ENCODE data around the gene IGFALS.

Gene IGFALS

DNA sequence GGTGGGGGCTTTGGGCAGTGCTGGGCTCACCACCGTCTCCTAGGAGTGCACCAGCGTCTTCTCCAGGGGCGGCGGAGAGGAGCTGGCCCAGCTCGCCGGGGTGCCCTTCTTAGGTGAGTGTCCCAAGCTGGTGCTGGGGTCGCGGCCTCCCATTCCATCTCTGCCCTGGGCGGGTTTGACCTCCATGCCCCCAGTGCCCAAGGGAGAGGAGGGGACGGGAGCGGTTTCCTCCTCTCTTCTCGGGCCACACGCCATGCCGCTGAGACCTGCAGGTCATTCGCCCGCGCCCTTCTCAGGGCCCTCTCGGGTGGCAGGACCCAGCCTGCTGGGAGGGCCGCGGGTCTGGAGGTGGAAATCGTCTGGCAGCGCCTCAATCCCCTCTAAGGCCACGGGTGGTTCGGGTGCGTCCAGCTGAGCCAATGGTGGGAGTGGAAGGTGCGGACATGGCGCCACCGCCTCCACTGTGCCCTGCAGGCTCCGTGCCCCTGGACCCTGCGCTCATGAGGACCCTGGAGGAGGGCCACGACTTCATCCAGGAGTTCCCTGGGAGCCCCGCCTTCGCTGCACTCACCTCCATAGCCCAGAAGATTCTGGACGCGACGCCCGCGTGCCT, 5.3 kb downstream of the IGFALS start:
- DNase-seq, result no peak

DNA sequence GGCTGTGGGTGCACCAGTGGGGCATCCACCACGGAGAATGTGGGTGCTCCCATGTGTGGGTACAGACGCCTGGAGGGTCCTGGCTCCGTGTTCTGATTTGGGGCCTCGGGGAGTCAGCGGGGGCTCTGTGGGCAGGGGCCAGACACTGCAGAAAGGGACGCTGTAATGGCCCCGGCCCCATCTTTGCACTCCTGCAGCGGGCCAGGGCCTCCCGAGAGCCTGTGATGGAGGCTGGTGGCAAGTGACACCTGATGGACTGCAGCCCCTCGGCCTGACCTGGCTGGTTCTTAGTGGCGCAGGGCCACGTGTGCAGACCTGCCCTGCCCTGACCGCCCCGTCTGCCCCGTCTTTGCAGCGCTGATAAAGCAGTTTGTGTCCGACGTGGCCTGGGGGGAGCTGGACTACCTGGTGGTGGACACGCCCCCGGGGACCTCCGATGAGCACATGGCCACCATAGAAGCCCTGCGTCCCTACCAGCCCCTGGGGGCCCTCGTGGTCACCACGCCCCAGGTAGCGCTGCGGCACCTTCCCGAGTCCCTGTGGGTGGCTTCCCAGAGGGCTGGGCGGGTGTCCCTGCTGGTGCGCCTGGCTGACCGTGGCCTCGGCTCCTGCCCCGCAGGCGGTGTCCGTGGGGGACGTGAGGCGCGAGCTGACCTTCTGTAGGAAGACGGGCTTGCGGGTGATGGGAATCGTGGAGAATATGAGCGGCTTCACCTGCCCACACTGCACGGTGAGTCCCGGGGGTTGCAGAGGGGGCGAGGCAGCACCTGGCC, 6.0 kb downstream of the IGFALS start:
- DNase-seq, result no peak

DNA sequence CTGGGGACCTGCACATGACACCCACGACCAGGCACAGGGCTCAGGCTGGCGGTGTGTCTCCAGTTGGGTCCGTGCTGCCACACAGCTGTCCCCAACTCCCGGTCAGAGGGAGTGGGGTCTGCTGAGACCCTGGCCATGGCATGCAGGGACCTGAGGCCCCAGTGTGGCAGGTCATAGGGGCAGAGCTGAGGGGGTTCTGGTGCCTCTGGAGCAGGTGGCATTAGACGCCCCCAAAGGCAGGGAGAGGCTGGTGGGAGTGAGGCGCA, 6.5 kb downstream of the IGFALS start:
- no peak for DNase-seq

DNA sequence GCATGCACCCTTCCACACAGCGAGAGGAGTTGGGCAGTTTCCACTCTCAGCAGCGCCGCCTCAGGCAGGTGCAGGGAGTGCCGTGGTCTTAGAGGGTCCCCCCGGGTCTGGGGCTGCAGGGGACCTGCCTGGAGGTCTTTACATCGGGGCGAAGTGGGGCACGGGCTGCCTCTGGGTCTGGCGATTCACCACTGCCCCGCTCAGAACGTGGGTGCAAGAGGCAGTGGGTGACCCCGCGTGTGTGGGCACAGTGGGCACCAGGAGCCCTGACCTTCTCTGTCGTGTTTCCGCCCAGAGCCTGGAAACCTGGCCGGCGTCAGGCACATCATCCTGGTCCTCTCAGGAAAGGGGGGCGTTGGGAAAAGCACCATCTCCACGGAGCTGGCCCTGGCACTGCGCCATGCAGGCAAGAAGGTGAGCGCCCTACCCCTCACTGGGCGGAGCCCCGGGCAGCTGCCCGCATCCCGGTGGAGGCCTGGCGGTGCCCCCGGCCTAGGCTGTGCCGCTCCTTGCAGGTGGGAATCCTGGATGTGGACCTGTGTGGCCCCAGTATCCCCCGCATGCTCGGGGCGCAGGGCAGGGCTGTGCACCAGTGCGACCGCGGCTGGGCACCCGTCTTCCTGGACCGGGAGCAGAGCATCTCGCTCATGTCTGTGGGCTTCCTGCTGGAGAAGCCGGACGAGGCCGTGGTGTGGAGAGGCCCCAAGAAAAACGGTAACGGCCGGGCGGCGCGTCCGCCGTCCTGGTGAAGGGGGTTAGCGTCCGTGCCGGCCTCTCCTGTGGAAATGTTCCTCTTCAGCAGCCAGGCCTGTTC, 7.1 kb downstream of the IGFALS start:
- DNase-seq, result no peak

DNA sequence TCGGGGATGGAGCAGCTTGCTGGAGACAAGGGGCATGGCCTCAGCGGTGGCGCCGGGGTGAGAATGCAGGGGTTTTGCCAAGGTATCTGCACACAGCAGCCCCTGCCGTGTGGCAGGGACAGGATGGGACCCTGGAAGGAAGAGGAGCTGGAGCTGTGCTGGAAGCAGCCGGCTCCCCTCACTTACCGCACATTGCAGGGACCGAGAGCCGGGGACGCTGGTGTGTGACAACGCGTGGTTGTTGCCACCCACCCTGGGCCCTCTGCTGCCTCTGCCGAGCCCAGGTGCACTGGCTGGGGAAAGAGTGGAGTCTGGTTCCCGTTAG, 7.7 kb downstream of the IGFALS start:
- no peak for DNase-seq

DNA sequence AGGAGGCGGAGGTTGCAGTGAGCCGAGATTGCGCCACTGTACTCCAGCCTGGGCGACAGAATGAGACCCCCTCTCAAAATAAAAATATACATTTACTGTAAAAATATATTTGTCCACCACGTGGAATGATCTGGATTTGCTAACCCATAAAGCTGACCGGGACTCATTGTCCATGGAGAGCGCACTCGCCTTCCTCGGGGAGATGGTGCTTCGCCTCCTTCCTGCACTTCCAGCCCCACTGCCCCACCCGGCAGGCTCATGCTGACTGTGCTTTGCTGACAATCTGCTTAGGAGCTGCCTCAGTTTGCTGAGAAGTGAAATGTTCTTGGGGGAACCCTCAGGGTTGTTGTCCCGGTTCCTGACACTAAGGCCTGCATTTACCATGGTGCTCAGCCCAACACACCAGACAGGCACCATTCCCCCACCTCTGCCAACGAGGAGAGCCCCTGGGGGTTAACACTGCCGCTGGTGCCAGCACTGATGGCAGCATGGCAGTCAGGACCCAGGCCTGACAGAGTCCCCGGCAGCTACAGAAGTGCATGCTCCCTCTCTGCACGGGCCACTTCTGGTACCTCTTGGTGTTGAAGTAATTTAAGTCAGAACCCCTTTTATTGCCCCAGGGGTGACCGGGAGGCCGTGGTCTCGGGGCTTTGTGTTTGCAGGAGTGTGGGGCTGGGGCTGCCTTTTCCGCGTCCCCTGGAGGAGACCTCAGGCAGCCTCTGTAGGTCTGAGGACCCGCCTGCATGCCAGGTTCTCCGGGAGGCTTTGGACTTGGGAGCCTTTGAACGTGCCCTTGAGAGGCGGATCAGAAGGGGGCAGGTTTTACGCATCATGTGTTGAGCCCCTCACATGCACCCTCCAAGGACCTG, 8.3 kb downstream of the IGFALS start:
- DNase-seq, result no peak

DNA sequence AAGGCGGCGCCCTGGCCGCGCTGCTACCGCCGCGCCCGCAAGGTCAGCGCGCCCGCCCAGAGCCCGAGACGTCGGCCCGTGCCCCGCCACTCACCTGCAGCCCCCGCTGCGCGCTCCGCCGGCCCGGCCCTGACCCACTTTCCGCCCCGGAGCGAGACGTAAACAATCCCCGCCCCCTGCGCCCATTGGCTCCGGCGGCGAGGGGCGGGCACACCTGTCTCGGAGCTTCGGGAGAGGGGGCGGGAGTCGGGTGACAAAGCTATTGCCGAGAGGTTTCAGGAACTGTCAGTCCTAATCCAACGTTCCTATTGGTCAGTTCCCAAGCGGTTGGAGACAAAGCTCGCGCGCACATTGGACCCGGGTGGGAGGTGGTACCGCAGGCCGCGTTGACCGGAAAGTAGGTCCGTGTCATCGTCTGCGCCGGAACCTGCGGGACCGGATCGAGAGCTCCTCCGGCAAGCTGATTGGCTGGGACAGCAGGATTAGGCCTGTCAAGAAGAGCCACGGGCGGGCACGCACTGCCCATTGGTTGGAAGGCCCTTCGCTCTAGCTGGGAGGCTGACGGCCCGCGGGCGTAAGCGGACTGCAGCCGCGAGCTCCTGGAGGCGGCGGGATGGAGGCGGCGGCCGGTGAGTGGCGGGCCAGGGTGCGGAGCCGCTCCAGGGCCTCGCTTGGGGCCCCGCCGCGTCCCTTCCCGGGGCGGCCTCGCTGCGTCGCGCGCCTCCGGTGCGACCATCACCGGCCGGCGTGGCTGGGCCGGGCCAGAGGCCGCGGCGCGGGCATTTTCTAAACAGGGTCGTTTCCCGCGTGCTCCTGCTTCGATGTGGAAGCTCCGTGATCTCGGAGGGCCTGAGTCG, 10.9 kb downstream of the IGFALS start, which contains the start of the genes NUBP2 and SPSB3:
TSS of gene NUBP2 (plus strand) at position 553 of the 857 bp plus-strand sequence. CDS start at position 614, 61 bp downstream.
TSS of gene SPSB3 (minus strand) at position 164 of the 857 bp plus-strand sequence. CDS start 1,088 bp downstream, outside the sequence.
- peak; percentile 97 for DNase-seq

DNA sequence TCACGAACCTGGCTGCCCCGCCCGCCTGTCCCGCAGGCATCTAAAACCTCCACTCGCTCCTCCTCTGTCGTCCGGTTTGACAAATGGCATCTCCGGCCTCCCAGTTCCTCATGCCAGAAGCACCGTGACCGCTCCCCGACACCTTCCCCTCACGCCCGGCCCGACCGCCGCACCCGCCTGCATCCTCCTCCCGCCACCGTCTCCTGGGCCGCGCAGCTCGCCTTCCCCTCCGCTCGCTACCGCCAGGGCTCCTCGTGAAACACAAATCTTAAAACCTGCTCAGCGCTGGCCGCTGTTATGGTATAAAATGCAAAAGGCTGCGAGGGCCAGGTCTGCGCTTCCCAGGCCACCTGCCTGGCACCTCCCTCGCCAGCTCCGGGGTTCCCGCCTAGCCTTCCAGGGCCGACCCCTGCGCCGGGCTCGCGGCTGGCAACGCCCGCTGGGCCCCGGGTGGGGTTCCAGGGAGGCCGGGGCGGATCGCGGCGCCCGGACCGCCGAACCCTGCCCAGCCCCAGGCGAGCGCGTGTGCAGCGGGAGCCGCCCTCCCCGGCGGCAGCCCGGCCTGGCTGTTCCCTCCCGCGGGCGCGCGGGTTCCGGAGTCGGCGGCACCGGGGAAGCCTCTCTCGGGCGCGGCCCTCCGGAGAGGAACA, 11.6 kb downstream of the IGFALS start:
- peak; percentile 26 for DNase-seq

DNA sequence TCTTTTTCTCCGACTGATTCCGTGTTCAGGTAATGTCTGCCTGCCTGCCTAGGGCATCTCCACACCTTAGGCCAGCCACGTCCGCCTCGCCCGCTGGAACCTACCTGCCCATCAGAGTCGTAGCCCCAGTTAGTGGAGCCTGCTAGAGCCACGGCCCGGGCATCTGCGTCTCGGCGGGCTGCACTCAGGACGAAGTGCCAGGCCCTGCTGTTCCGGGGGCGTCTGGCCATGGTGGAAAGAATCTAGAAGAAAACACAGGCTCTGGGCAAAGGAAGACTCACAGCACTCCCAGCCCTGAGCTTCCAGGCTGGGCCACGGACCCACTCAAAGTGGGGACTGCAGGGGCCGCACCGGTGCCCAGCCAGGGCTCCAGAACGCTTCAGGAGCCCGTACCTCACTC, 12.3 kb downstream of the IGFALS start:
- no peak for DNase-seq

DNA sequence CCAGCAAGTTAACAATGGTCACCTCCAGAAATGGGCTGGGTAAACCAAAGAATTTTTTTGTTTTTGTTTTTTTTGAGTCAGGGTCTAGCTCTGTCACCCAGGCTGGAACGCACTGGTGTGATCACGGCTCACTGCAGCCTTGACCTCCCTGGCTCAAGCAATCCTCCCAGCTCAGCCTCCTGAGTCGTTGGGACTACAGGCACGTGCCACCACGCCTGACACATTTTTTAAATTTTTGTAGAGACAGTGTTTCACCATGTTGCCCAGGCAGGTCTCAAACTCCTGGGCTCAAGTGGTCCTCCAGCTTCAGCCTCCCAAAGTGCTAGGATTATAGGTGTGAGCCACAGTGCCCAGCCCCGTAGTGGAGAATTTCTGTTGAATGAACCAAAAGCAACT, 12.8 kb downstream of the IGFALS start:
- DNase-seq, result no peak

DNA sequence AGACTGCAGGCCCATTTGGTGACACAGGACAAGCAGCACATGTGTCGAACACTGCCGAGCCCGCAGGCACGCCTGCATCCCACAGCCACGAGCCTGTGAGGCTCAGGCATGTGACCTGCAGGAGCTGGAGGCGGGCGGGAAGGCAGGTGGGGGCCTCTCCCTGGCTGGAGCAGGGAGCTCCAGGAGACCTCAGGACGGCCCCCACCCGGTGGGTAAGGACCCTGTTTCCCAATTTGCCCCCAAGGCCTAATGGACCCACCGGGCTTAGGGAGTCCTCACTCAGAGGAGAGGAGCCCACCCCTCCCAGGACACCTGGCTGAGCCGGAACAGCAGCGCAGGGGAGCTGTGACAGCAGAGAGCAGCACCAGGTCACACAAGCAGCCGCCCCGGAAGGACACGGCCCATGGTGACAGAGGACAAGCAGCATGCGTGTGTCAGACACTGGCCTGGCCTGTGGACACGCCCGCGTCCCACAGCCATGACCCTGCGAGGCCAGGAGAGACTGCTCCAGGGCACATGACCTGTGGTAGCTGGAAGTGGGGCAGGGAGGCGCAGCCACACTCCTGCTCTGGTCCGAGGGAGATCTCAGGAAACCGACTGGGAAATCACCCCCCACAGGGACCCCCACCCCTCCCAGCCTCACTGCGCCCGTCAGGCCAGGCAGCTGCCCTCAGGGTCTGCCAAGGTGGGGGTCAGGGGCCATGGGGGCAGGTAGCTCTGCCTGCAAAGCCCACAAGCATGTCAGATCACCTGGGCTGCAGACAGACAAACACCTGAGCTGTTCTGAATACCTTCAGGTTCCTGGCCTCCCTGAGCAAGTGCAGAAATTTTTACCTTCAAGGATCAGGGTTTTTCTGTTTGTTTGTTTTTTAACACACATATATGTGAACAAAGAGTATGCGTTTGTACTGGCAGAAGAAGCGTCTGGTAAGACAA, 13.5 kb downstream of the IGFALS start:
- no peak for DNase-seq

DNA sequence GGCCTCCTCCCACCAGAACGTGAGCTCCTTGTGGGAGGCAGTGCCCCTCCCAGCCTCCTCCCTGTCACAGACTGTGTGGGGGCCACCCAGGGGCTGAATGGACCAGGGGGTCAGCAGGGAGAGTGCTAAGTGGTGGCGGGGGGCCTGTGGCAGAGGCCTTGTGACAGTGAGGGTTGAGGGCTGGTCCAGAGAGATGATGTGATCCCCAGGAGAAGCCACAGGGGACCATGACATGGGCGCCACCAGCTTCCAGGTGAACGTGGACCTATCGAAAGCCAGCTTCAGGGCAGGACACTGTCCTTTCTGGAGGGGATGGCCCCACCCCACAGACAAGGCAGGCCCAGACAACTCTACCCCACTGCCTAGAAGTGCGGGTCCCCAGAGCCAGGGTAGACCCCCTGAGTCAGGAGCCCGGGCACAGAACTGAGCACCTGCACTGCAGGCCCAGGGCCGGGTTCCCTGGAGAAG, 14.2 kb downstream of the IGFALS start:
- no peak for DNase-seq

DNA sequence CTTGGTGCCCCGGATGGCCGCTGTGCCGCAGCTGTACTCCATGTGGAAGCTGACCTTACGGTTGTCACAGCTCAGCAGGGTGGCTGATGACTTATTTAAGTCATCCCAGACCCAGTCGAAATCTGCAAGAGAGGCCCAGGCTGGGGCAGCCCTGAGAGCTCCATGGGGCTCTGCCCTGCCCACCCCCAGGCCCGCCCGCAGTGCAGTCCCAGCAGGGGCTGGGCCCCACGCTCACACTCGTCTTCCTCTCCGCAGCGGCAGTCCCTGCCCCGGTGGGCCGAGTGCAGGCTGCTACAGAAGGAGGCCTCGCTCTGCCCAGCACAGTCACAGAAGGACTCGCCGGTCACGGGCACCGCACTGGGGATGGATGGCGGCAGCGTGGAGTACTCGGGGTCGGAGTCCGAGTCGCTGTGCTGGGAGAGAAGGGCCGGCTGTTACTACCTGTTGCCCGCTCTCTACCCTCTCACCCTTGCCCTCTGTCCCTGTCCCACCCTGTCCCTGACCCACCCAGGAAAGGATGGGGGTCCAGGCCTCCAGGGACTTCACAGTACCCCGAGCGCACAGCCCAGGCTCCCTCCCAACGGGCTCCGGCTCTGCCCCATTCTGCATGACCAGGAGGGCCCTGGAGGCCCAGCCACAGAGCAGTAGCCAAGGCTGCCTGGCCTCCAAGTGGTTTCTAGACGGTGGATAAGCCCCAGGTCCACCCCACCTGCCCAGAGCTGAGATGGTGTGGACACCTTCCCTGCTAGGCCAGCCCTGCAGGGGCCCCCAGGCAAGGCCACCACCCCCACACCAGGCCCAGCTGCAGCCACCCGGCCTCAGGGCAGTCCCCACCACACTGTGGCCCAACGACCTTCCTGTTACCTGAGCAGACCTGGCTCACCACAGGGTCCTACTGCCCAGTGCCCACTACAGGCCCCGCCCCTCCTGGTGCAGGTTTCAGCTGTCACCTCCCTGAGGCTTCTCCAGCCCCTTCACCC, 15.0 kb downstream of the IGFALS start:
- no peak for DNase-seq

DNA sequence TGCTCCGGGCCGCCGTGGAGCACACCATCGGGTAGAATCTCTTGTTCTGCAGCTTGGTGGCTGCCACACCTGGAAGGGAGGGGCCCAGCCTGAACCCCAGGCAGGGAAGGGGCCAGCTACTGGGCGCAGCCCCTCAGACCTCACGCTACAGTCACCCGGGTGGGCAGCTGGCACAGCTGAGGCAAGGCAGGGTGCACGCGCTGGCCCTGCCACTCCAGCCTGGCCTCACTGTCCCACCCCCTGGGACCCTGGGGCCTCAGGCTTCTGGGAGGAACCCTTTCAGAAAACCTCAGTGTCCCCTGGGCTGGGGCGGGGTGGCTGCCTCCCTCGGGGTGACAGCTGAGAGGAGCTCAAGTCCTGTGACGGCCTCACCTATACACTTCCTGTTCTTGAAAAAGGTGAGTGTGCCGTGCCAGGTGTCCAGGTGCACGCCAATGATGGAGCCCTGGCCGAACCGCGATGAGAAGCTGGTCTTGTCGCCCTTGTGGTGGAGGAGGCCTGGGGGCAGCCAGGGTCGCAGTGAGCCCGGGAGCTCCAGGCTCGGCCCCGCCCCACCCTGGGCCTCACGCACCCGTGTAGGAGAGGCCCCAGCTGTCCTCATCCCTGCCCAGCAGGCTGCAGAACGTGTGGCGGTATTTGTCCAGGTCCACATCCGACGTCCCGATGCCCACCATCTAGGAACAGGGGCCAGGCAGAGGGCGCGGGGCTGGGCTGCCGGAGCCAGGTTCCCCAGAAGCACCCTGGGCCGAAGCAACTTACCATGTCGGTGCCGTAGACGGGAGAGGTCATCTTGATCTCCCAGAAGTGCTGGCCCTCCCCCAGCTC, 15.9 kb downstream of the IGFALS start:
- DNase-seq, result no peak

DNA sequence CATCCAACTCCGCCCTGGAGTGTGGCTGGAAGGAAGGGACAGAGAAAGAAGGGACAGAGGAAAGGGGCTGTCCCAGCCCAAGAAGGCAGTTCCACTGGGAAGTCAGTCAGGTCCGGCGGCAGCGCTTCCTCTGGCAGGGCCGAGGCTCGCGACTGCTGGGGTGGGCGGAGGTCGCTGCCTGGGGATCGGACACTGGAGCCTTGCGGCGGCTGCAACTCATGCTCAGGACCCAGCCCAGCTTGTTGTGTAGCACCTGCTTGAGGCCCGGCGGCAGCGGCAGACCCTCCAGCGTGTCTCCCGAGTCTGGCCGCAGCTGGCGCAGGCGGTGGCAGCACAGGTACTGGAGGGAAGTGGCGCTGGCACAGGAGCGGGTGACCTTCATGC, 16.5 kb downstream of the IGFALS start:
- no peak for DNase-seq

DNA sequence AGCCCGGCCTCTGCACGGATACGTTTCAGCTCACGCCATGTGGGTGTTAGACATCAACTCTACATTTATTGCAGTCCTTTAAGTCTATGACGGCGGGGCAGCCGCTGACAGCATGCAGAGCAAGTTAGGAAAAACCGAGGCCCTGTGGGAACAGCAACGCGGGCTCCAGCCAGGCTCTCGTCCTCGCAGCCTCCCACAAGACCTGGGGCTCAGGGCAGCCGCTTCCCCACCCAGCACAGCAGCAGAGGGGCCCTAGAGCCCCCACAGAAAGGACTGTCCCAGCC, 16.9 kb downstream of the IGFALS start:
- no peak for DNase-seq

DNA sequence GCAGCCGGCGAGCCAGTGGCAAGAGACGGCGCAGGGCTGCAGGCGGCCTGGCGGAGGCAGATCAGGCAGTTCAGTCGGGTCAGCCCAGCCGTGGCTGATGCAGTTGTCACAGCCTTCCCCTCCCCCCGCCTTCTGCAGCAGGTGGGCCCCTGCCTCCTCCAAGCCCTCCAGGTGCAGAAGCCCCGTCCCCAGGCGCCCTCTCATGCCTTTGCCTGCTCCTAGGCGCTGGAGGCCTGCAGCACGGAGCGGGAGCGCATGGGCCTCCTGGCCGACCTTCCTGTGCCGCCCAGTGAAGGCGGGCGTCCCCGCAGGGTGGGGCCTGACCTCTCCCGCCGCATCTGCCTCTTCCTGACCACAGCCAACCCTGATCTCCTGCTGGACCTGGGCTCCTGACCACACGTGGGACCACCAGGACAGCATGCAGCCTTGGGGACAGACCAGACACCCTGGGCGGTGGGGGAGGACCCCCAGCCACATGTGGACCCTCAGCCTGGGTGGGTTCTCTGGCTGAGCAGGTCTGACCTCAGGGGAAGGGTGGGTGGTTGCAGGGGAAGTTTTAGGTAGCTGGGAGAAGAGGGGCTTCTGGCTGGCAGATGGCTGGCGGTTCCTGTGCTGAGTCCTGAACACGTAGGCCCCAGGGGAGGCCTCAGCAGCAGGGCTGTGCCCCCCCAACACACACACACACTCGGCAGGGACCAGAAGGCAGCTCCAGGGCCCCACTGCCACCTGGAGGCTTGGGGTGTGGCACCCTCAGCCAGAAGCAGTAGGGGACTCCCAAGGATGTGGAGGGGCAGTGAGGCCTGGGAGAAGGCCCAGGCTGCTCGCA, 17.4 kb downstream of the IGFALS start:
- no peak for DNase-seq

Measured in activated CD4-positive, alpha-beta T cell treated with anti-CD3 and anti-CD28 coated beads, Interleukin-2, amount 50 U/mL, for 1 hour (primary cell).